ENCODE measurements around the gene LZTFL1.

DNA sequence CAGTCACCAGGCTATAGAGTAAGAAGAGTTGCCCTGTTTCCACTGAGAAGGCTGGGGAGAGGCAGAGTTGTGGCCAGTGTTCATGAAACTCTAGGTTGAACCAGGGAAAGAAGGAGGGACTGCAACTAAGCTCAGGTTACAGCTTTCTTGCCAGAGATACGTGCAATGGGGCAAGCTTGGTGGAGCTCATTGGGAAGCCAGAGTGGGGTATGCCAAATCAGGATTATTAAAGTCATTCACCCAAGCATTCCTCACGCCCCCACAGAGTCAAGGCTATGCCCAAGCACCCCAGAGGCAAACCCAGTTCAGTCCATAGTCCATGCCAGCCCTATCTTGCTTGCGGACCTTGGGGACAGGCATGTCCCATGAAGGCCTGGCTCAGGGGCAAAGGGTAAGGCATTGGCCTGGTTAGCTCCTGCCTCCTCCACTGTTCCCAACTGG, 63.1 kb downstream of the LZTFL1 start:
- TF ChIP-seq GATA3 (IDR thresholded peaks at IDR 0.05; ENCODE audit: low read depth, low read length) (no peak), GATA2 (IDR thresholded peaks at IDR 0.05; ENCODE audit: low read depth, low read length) (no peak)

Measured in SH-SY5Y (cell line).